ENCODE measurements around the gene ZEB2. TPM values are rescaled to one million over a fixed set of nuclear protein-coding genes. Genes with fewer than 3 reads are reported as not detected.

The ZEB2 gene
- total RNA-seq, 1 donor from 2014 or later: 329 TPM

- DNase-seq (ENCODE audit: low spot score): no peak
These were observed 158.2 kb downstream of the ZEB2 start for GRCh38 chr2:144361742-144362141.

DNA sequence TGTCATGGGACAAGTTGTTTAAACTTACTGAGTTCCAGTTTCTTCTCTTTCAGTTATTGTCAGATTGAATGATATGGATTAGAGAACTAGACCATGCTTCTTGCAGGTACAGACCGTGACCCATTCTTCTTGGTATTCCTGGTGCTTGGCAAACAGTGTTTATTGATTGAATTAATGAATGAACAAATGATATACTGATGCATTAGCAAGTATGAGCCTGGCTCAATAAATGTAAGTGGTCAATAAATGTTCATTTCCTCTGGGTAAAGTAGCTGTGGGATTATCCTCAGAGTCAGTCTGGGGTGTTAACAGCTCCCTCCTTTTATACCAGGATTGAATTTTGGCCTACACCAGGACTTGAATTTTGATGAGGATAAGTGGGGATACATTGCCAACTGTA lies 160.2 kb downstream of the ZEB2 start:
- no peak for DNase-seq (ENCODE audit: low spot score)

DNA sequence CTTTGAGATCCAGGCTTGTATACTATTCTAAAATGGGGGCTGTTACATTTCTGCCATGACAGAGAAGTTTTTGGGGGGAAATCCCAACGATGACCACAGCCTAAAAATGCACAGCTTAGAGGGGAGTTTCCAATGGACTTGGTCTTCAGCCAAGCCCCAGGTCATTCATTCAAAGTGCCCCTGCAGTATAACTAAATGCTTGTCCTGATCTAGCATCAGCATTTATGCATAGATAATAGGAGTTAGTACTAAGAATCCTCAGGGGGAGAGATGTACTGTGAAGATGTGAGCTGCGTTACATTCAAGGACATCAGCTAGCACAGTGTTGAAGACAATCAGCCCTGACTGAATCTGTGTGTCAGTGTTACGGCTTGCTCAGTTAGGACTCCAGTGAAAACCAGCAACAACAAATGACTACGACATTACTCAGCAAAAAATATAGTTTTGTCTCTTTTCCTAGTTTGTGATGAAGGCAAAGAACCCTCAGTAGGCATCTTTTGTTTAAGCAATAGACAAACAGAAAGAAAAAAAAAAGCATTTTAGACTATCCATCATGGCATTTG lies 160.9 kb downstream of the ZEB2 start:
- DNase-seq (ENCODE audit: low spot score): no peak

- DNase-seq (ENCODE audit: low spot score): no peak
These were observed 161.4 kb downstream of the ZEB2 start for GRCh38 chr2:144358374-144358964.

GRCh38 chr2:144357623-144358373 lies 162.1 kb downstream of the ZEB2 start:
- no peak for DNase-seq (ENCODE audit: low spot score)

GRCh38 chr2:144356402-144356801 lies 163.5 kb downstream of the ZEB2 start:
- DNase-seq (ENCODE audit: low spot score): no peak

- no peak for DNase-seq (ENCODE audit: low spot score)
These were observed 165.0 kb downstream of the ZEB2 start for GRCh38 chr2:144354953-144355352.

DNA sequence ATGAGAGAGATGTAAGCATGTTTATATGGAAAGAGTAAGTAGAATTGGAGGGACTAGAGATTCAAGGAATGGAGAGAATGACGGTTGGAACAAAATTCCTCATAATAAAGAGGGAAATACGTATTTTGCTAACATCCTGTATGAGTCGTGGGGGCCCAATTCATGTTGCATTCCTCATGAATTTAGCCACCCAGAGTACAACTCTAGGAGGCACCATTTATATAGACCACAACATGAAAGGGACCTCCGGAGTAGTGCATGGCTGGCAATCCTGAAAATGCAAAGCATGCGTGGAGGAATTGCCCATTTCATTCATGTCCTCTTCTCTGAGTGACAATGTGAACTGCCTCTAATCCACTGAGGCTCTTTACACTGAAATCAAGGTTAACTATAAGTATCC lies 168.2 kb downstream of the ZEB2 start:
- DNase-seq (ENCODE audit: low spot score): no peak

DNA sequence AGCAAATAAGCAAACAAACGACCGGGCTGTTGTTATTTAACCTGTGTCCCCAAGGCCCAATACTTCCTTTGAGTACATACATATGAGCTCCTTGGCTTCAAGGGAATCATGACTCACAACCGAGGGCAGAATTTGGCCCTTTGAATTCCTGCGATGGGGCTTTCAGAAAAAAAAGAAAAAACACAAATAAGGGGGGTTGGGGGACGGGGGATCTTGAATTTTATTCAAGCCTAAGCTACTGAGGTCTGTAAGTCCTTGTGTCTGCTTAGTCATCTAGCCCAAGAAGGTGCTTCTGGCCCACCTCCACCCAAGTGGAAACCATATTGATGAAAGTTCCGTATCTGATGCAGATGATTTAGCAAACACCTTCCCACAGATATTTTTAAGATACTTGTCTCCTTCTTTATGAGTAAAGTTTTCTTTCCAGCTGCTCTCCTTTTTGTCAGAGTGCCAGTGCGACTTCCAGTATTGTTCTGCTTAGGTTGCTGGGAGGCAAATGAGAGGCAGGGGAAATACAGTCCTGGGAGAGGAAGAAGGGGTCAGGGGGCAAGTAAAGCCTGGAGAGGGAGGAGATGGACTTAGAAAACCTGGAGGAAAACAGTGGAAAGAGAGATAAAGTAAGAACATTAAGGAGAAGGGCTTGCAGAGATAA lies 169.6 kb downstream of the ZEB2 start:
- no peak for DNase-seq (ENCODE audit: low spot score)

GRCh38 chr2:144349674-144350073 lies 170.2 kb downstream of the ZEB2 start:
- no peak for DNase-seq (ENCODE audit: low spot score)

- no peak for DNase-seq (ENCODE audit: low spot score)
These were observed 171.1 kb downstream of the ZEB2 start for GRCh38 chr2:144348846-144349245.

- no peak for DNase-seq (ENCODE audit: low spot score)
These were observed 173.7 kb downstream of the ZEB2 start for GRCh38 chr2:144346229-144346628.

DNA sequence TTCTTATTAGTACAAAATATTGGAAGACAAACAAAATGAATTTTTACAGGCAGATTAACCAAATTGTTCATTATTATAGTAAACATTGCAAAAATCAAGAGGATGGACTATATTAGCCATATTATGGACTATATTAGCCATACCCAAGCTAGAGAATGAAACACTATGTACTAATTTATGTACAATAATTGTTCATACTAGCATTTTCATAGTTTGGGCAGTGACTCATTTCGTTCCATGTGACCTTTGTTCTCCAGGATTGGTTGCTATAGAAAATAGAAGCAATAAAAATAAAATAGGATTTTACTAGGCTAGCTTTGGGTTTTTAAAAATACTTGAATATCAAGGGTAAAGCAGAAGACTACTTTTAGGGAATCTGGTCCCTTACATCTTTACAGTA lies 176.8 kb downstream of the ZEB2 start:
- DNase-seq (ENCODE audit: low spot score): no peak

DNA sequence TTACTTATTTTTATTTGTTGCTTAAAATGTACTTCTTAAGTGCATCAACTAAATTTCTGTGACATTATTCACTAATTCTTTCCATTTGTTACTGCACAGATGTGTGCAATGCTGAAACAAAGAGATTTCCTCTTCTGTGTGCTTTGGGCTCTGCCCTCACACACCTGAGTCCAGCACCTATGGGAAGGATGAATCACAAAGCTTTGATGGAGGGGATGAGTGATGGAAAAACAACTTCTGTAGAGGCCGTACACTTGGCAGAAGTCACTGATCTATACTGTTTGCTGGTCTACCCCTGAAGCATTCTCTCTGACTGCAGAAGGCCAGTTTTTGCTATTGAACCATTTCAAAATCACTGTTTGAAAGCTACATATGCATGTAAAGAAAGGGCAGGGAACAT lies 178.4 kb downstream of the ZEB2 start:
- DNase-seq (ENCODE audit: low spot score): no peak

DNA sequence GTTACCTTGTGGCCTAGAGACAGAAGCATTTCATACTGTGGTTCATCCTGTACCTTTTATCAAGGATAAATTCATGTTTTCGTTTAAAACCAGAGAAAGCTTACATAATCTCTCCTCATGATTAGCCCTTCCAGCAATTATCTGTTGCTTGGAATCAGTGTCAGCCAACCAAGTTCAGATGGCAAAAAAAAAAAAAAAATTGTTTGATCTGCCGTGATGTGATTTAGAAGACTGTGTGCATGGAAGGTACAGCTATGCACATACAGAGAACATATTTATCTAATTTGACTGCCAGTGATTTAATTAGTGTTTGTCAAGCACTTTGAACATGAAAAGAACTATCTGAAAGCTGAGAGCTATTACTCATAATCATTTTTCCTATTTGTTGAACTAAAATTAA lies 180.9 kb downstream of the ZEB2 start:
- DNase-seq (ENCODE audit: low spot score): no peak

- DNase-seq (ENCODE audit: low spot score): no peak
These were observed 185.4 kb downstream of the ZEB2 start for GRCh38 chr2:144334551-144334950.

All from mesenteric fat pad (tissue), 1 donor.